Activated T-helper 9 cell treated with anti-CD3 and anti-CD28 coated beads, Interleukin-2, amount 50 U/mL, for 16 hours (primary cell): ENCODE data around the gene TMEM168.

Experiments
- DNase-seq: peaks from one replicate; pipeline ENCODE4 v3.0.0-alpha.2; 2020; ENCODE audit warnings: low read depth

Gene TMEM168

DNA sequence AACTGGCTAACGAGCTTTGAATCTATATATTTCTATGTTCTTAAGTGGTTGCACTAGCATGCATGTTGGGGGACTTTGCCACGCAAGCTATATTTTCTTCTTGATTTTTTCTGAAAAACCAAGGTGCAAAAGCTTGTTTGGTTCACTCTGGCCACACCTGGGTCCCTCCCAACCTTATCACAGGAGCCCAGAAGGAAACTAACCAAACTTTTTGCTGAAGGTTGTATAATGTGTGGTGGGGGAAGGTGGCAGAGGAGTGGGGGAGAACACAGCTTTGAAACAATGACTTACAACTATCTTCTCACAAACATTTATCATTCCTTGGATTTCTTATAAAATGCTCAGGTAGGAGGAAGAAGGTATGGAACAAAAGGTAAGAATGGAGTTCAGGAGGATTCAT is 75.3 kb downstream of the TMEM168 start:
- DNase-seq: no peak
